ENCODE data around the gene PRRX2.
"Not testable (repeated sequence)": the region's sequence is repeated elsewhere in the genome, so short reads cannot be mapped to it uniquely, and the experiment has no call there.

Gene PRRX2

DNA sequence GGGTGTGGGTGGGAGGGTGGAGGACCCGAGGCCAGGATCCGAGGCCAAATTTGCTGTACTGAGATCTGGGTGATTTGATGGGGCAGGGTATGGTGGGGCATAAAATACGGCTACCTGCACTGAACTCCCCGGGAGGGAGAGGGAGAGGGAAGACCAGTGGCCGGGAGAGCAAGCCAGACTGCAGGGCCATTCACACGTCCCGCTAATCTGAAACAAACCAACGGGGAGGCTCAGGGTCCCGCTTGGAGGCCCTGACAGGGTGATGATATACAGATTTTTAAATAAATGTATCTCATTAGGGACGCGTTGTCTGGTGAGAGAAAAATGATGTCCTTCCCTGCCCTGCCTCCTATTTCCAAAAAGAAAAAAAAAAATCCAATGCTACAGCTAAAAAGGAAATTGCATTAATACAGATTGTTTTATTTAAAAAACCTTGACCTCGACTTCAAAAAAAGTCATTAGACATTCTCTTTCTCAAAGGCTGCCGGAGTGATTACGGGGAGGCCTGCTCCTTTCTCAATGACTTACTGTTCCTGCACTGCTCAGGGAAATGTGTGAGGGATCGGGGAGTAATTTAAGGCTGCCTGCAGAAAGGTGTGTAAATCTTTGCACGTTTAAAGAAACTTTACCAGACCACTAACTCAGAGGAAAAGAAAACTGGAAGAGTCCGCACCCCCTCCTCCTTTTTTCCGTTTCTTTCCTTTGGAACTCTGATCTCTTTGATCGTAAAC, 11.5 kb upstream of the PRRX2 start:
- no peak for DNase-seq (ENCODE audit: low spot score in 2 of 2)
- Histone ChIP-seq H3K36me3 (replicated peaks) (no peaks in the 10 kb centered on the region), H3K4me3 (no peak overlapping the region), H3K27me3 (ENCODE audit: low read depth) (no peaks in the 10 kb centered on the region), H3K4me1 (no peaks in the 10 kb centered on the region), H3K9me3 (no peaks in the 10 kb centered on the region)
- in situ Hi-C loops (cut with MboI; ENCODE audit: low sequenced_read_pairs): no loop called here

- Histone ChIP-seq H3K9me3 (no peaks in the 10 kb centered on the region), H3K36me3 (replicated peaks) (no peaks in the 10 kb centered on the region), H3K4me1 (no peaks in the 10 kb centered on the region), H3K4me3 (no peak overlapping the region), H3K27me3 (ENCODE audit: low read depth) (no peaks in the 10 kb centered on the region)
- no peak for DNase-seq (ENCODE audit: low spot score in 2 of 2)
- in situ Hi-C loops (cut with MboI; ENCODE audit: low sequenced_read_pairs): no loop called here
Observed at GRCh38 chr9:129654554-129655040, 10.8 kb upstream of the PRRX2 start.

GRCh38 chr9:129655154-129655553, 10.3 kb upstream of the PRRX2 start:
- in situ Hi-C loops (cut with MboI; ENCODE audit: low sequenced_read_pairs): no loop called here
- H3K9me3 ChIP-seq: no peaks in the 10 kb centered on the region

GRCh38 chr9:129655696-129656095, 9.8 kb upstream of the PRRX2 start:
- no peaks in the 10 kb centered on the region for H3K9me3 ChIP-seq
- in situ Hi-C loops (cut with MboI; ENCODE audit: low sequenced_read_pairs): no loop called here
- H3K27me3 ChIP-seq (ENCODE audit: low read depth): no peaks in the 10 kb centered on the region
- H3K4me1 ChIP-seq: no peaks in the 10 kb centered on the region
- no peak overlapping the region for H3K4me3 ChIP-seq
- DNase-seq (ENCODE audit: low spot score in 2 of 2): no peak
- no peaks in the 10 kb centered on the region for H3K36me3 ChIP-seq (replicated peaks)

More at GRCh38 chr9:129655154-129655553, 10.3 kb upstream of the PRRX2 start:
- H3K4me1 ChIP-seq: no peaks in the 10 kb centered on the region
- H3K27me3 ChIP-seq (ENCODE audit: low read depth): no peaks in the 10 kb centered on the region
- H3K36me3 ChIP-seq (replicated peaks): no peaks in the 10 kb centered on the region
- no peak overlapping the region for H3K4me3 ChIP-seq
- DNase-seq (ENCODE audit: low spot score in 2 of 2): no peak

DNA sequence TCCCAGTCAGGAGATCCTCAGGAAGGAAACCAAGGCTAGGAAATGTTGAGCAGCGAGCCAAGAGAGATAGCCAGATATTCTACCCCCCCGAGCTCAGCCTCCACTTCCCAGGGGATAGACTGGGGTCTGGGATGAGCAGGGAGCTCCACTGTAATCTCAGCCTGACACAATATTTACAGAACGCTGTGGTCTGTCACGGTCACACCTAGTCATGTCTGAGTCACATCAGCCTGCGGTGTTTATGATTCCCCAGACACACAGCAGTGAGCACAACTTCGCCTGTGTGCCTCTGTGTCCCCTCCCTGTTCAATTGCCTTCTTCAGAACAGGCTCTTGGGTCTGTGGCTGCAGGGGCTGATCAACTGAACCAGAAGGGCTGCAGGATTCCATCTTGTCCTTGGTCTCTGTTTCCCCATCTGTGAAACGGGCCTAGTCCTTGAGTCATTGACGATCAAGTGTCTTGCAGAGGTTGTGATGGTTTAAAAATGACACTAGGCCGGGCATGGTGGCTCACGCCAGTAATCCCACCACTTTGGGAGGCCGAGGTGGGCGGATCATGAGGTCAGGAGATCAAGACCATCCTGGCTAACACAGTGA, 8.6 kb upstream of the PRRX2 start:
- Histone ChIP-seq H3K4me1 (no peaks in the 10 kb centered on the region), H3K36me3 (replicated peaks) (no peaks in the 10 kb centered on the region), H3K4me3 (no peak overlapping the region), H3K9me3 (no peaks in the 10 kb centered on the region), H3K27me3 (ENCODE audit: low read depth) (no peaks in the 10 kb centered on the region)
- no peak for DNase-seq (ENCODE audit: low spot score in 2 of 2)
- in situ Hi-C loops (cut with MboI; ENCODE audit: low sequenced_read_pairs): no loop called here

- H3K36me3 ChIP-seq (replicated peaks): no peaks in the 10 kb centered on the region
- no peak overlapping the region for H3K4me3 ChIP-seq
- in situ Hi-C loops (cut with MboI; ENCODE audit: low sequenced_read_pairs): no loop called here
- DNase-seq (ENCODE audit: low spot score in 2 of 2): no peak
- no peaks in the 10 kb centered on the region for H3K27me3 ChIP-seq (ENCODE audit: low read depth)
- no peaks in the 10 kb centered on the region for H3K4me1 ChIP-seq
- no peaks in the 10 kb centered on the region for H3K9me3 ChIP-seq
Observed at GRCh38 chr9:129661029-129661428, 4.4 kb upstream of the PRRX2 start.

DNA sequence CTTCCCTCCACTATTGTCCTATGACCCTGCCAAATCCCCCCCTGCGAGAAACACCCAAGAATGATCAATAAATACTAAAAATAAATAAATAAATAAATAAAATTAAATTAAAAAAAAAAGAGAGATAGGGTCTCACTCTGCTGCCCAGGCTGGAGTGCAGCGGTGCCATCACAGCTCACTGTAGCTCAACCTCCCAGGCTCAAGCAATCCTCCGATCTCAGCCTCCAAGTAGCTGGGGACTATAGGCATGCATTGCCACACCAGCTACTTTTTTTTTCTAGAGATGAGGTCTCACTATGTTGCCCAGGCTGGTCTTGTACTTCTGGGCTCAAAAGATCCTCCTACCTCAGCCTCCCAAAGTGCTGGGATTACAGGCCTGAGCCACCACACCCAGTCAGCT, 3.2 kb upstream of the PRRX2 start:
- in situ Hi-C loops (cut with MboI; ENCODE audit: low sequenced_read_pairs); DNase-seq (ENCODE audit: low spot score in 2 of 2); H3K9me3 ChIP-seq; H3K4me3 ChIP-seq; H3K4me1 ChIP-seq; H3K36me3 ChIP-seq (replicated peaks); H3K27me3 ChIP-seq (ENCODE audit: low read depth): not testable (repeated sequence)

DNA sequence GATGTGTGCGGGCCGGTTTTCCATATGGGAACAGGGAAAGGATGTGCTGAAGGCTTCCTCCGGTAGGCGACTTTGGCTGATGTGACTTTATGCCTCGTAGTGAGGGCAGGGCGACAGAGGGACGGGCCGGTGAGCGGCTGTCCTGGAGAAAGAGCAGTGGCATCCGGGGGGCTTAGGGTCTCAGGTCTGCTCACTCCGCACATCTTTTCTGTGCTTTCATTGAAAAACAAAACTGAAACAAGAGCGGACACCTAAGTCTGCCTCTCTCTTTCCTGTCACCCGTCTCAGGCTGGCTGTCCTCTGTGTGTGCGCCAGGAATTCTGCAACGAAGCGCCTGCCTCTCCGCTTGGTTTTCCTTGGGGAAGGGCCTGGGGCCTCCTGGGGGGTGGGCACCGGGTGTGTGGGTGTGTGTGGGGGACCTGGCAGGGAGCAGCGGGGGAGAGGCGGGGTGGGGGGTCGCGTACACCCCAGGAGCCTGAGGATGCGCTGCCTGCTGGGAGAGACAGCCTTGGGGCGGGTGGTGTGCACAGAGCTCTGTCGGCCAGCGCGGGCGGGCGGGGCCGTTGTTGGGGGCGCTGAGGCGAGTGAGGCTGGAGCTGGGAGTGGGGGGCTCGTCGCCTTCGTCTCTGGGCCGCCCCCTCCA, 580 bp upstream of the PRRX2 start:
- no peaks in the 10 kb centered on the region for H3K9me3 ChIP-seq
- H3K36me3 ChIP-seq (replicated peaks): no peaks in the 10 kb centered on the region
- no peak for DNase-seq (ENCODE audit: low spot score in 2 of 2)
- in situ Hi-C loops (cut with MboI; ENCODE audit: low sequenced_read_pairs): no loop called here
- peak overlapping the region; percentile 19 for H3K4me3 ChIP-seq
- no peaks in the 10 kb centered on the region for H3K27me3 ChIP-seq (ENCODE audit: low read depth)
- H3K4me1 ChIP-seq: no peaks in the 10 kb centered on the region

DNA sequence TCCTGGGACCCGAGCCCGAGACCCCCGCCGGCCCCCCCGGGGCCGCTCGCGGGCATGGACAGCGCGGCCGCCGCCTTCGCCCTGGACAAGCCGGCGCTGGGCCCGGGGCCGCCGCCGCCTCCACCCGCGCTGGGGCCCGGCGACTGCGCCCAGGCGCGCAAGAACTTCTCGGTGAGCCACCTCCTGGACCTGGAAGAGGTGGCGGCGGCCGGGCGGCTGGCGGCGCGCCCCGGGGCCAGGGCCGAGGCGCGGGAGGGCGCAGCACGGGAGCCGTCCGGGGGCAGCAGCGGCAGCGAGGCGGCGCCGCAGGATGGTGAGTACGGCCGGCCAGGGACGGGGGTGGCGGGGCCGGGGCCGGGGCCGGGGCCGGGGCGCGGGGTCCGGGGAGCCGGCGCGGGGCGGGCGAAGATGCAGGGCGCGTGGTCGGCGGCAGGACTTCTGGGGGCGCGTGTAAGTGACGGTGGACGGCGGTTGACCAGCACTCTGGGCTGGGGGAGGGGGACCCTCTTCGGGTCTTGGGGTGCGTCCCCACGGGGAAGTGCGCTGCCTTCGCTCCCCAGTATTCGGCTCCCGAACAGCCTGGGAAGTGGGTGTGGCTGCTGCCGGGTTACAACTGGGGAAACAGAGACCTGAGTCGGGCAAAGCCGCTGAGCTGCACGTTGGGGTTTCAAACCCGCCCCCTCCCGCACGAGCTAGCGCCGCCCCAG, 520 bp downstream of the PRRX2 start:
- Histone ChIP-seq H3K4me3 (no peak overlapping the region), H3K27me3 (ENCODE audit: low read depth) (no peaks in the 10 kb centered on the region), H3K9me3 (no peaks in the 10 kb centered on the region), H3K36me3 (replicated peaks) (no peaks in the 10 kb centered on the region), H3K4me1 (no peaks in the 10 kb centered on the region)
- DNase-seq (ENCODE audit: low spot score in 2 of 2): no peak
- in situ Hi-C loops (cut with MboI; ENCODE audit: low sequenced_read_pairs): no loop called here

DNA sequence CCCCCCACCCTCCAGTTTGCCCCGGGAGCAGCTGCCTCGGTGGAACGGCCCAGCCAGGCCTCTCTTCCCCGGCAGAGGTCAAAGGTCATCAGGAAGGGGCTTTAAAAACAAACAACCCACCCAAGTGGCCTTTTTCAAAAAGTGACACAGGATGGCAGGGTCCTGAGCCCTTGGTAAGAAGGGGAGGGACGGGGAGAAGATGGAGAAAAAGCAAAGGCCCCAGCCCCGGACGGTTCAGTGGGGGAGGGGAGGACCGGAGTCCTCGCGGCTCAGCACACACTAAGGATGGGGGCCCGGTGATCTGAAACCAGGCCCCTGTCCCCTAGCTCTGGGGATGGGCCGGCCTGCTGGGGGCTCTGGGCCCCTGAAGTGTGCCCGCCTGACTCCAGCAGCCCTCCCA, 1.1 kb downstream of the PRRX2 start:
- no peak for DNase-seq (ENCODE audit: low spot score in 2 of 2)
- H3K9me3 ChIP-seq: no peaks in the 10 kb centered on the region
- H3K4me3 ChIP-seq: no peak overlapping the region
- H3K27me3 ChIP-seq (ENCODE audit: low read depth): no peaks in the 10 kb centered on the region
- H3K4me1 ChIP-seq: no peaks in the 10 kb centered on the region
- H3K36me3 ChIP-seq (replicated peaks): no peaks in the 10 kb centered on the region
- in situ Hi-C loops (cut with MboI; ENCODE audit: low sequenced_read_pairs): no loop called here

DNA sequence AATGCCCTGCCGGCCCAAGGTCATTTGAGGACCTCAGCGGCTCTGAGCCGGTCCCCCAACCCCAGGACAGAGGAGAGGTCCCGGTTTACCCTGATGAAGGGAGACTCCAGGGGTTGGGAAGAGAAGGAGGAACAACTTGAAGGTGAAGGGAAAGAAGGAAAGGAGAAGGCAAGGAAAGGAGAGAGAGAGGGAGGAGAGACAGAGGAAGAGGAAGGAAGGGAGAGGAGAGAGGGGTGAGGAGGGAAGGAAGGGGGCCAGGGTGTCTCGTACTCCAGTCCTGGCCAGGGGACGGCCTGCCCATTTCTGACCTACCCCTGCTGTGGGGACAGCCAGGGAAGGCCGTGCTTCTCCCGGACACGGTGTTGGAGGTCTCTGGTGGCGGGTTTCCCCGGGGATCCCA, 1.9 kb downstream of the PRRX2 start:
- Histone ChIP-seq H3K27me3 (ENCODE audit: low read depth) (no peaks in the 10 kb centered on the region), H3K36me3 (replicated peaks) (no peaks in the 10 kb centered on the region), H3K4me3 (no peak overlapping the region), H3K4me1 (no peaks in the 10 kb centered on the region), H3K9me3 (no peaks in the 10 kb centered on the region)
- no peak for DNase-seq (ENCODE audit: low spot score in 2 of 2)
- in situ Hi-C loops (cut with MboI; ENCODE audit: low sequenced_read_pairs): no loop called here

GRCh38 chr9:129667850-129668249, 2.4 kb downstream of the PRRX2 start:
- H3K9me3 ChIP-seq: no peaks in the 10 kb centered on the region
- H3K36me3 ChIP-seq (replicated peaks): no peaks in the 10 kb centered on the region
- no peaks in the 10 kb centered on the region for H3K4me1 ChIP-seq
- H3K27me3 ChIP-seq (ENCODE audit: low read depth): no peaks in the 10 kb centered on the region
- no peak overlapping the region for H3K4me3 ChIP-seq
- DNase-seq (ENCODE audit: low spot score in 2 of 2): no peak
- in situ Hi-C loops (cut with MboI; ENCODE audit: low sequenced_read_pairs): no loop called here

DNA sequence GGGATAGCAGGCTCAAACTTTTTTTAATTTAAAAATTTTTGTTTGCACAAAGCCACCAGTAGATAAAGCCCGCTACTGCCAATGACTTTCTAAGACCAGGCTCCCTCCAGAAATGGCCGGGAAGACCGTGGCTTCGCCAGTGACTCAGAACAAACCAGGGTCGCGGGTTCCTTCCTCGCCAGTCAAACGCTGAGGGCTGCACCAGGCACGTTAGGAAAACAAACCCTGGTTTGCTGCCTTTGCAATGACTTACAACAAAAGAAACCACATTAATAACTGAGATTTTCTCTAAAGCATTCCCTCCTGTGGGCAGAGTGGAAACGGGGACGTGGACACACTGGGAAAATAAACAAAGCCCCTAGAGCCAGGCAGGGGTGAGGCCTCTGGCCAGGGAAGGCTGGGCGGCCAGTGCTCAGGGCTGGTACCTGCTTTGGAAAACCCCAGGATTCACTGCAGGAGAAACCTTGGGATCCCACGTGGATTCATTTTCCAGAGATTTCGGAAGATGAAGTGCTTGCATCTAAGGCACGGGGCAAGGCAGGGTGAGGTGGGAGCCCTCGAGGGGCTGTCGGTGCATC, 3.8 kb downstream of the PRRX2 start:
- in situ Hi-C loops (cut with MboI; ENCODE audit: low sequenced_read_pairs): no loop called here
- no peaks in the 10 kb centered on the region for H3K4me1 ChIP-seq
- no peaks in the 10 kb centered on the region for H3K27me3 ChIP-seq (ENCODE audit: low read depth)
- H3K9me3 ChIP-seq: no peaks in the 10 kb centered on the region
- no peak for DNase-seq (ENCODE audit: low spot score in 2 of 2)
- H3K36me3 ChIP-seq (replicated peaks): no peaks in the 10 kb centered on the region
- H3K4me3 ChIP-seq: no peak overlapping the region
